ENCODE results near the gene RPS6KA6. TPM values are rescaled to one million over a fixed set of nuclear protein-coding genes. Genes with fewer than 3 reads are reported as not detected.

Gene RPS6KA6
- total RNA-seq (2013; cell fraction: nucleolus; rRNA removed): not detected in 2 replicates
- total RNA-seq (2014; rRNA removed) (0.85 and 0.98 TPM in 2 replicates), total RNA-seq (2014; rRNA removed; fragmentation: Illumina TruSeq; extraction: Trizol) (1.4 and 1.6 TPM in 2 replicates), total RNA-seq (2021) (1.8 and 2.8 TPM in 2 replicates), polyA plus RNA-seq (2011; rRNA removed) (not detected in 2 replicates), polyA plus RNA-seq (2014; fragmentation: Illumina TruSeq; extraction: Trizol) (1.7 and 4.3 TPM in 2 replicates), polyA plus RNA-seq (2014; fragmentation: Nextera tagmentation; extraction: Ambion mirVana) (under 1 TPM; 0.29 to 0.46 TPM), polyA plus RNA-seq (2014; rRNA removed) (1.4 and 2.0 TPM in 2 replicates), polyA plus RNA-seq (2016; fragmentation: Nextera tagmentation; extraction: Ambion mirVana) (1 to 10 TPM; 1.2 to 1.6 TPM), polyA minus RNA-seq (2011; rRNA and poly(A)+ RNA removed) (not detected in 2 replicates), Bru-seq, nascent RNA (percentile 7 among the genes with signal in this experiment), BruChase-seq, experiment 1, labeled RNA remaining after a 6-hour chase (percentile 8 among the genes with signal in this experiment), BruChase-seq, experiment 2, labeled RNA remaining after a 2-hour chase (percentile 6 among the genes with signal in this experiment)
- polyA plus RNA-seq (2011; ENCODE audit: low read depth): 0.49 TPM
- polyA plus RNA-seq (2011; cell fraction: cytosol; rRNA removed): not detected in 2 replicates
- polyA plus RNA-seq (2011; cell fraction: nucleus; rRNA removed): not detected in 2 replicates
- 0.76 and 1.1 TPM in 2 replicates for polyA plus RNA-seq (2012)
- not detected in 2 replicates for polyA minus RNA-seq (2011; cell fraction: cytosol; rRNA and poly(A)+ RNA removed)
- polyA minus RNA-seq (2011; cell fraction: nucleus; rRNA and poly(A)+ RNA removed): not detected in 2 replicates
- long read RNA-seq, experiment 1: 0 reads
- long read RNA-seq, experiment 2, partial matches to known transcripts: 1 of 4 reads
- long read RNA-seq, experiment 2, other reads (novel, unspliced or antisense): 3 of 4 reads

- intact Hi-C loops (cut with micrococcal nuclease; ENCODE audit: unreplicated experiment): no loop called here
- no peaks in the 10 kb centered on the region for H4K20me1 ChIP-seq (ENCODE audit: control insufficient read depth, insufficient read depth)
- no peaks in the 10 kb centered on the region for H3K79me2 ChIP-seq (ENCODE audit: control insufficient read depth, insufficient read depth, low read length)
- TF ChIP-seq CUX1 (IDR thresholded peaks at IDR 0.05; ENCODE audit: insufficient replicate concordance, low read depth, low read length) (no peak), YY1 (IDR thresholded peaks at IDR 0.05; ENCODE audit: low read depth, low read length) (peak; percentile 68; the same call in 1 of the 2 replicates), HDAC6 (IDR thresholded peaks at IDR 0.05; ENCODE audit: unreplicated experiment) (no peak), POLR2A (IDR thresholded peaks at IDR 0.05; ENCODE audit: low read depth, low read length) (peak; percentile 9; the same call in 1 of the 2 replicates), ZNF384 (IDR thresholded peaks at IDR 0.05; ENCODE audit: borderline replicate concordance, low read depth, low read length) (no peak), CBFB (IDR thresholded peaks at IDR 0.05; ENCODE audit: low read depth) (no peak), SRF (IDR thresholded peaks at IDR 0.05; ENCODE audit: low read depth in 2 of 2, low read length in 2 of 2) (no peak), CTCF (IDR thresholded peaks at IDR 0.05 in 2 of 3, conservative IDR thresholded peaks at IDR 0.05 in 1 of 3; ENCODE audit: control insufficient read depth in 2 of 3, extremely low read depth in 1 of 3, insufficient read depth in 1 of 3, low read depth in 3 of 3, low read length in 3 of 3) (no peak)
- H3K9me3 ChIP-seq (replicated peaks; ENCODE audit: control insufficient read depth, insufficient read depth, low read length): no peaks in the 10 kb centered on the region
- H3K27me3 ChIP-seq (replicated peaks in 1 of 2; ENCODE audit: control insufficient read depth in 2 of 2, insufficient read depth in 2 of 2, low read length in 1 of 2): no peaks in the 10 kb centered on the region
- H3K36me3 ChIP-seq (ENCODE audit: control insufficient read depth in 2 of 2, insufficient read depth in 2 of 2, low read length in 1 of 2): no peaks in the 10 kb centered on the region
- SMC1A ChIA-PET (ENCODE audit: uncharacterized antibody, unreplicated experiment): no interaction called here
- H3K27ac ChIP-seq (ENCODE audit: control insufficient read depth, insufficient read depth): no peak within 1 kb of the TSS
- FAIRE-seq (no peak), DNase-seq (ENCODE audit: low read depth, low spot score) (no peak), ATAC-seq (no peak)
- RAD21 ChIA-PET (ENCODE audit: unreplicated experiment): no interaction called here
- peak within 1 kb of the TSS; percentile 15 for H3K4me3 ChIP-seq
- no TSS peak for BruUV-seq (replicated peaks)
- 77% methylated on average over 27 of the region's 81 CpGs for WGBS (ENCODE audit: insufficient coverage, insufficient replicate concordance, low lambda C conversion rate, missing lambda C conversion rate)
- in situ Hi-C loops (cut with MboI): no loop called here
- POLR2A ChIA-PET: no interaction called here
- H3K4me1 ChIP-seq (ENCODE audit: control insufficient read depth, insufficient read depth, low read length): no peaks in the 10 kb centered on the region
- peak within 1 kb of the TSS; percentile 40 for H2AFZ ChIP-seq (ENCODE audit: control insufficient read depth, low read depth, low read length)
- H3K9ac ChIP-seq (ENCODE audit: control insufficient read depth, insufficient read depth, low read length): 0 out of 2 replicates have a peak within 1 kb of the TSS, but pooled peaks have one; percentile 44
- CTCF ChIA-PET: no interaction called here
- H3K4me2 ChIP-seq (ENCODE audit: control insufficient read depth, insufficient read depth): 0 out of 2 replicates have a peak within 1 kb of the TSS, but pooled peaks have one; percentile 1
These were observed at the start of gene RPS6KA6 for GRCh38 chrX:84187533-84188319. RPS6KA6 (minus strand) TSS chrX:84188199; CDS start chrX:84187899, 300 bp downstream.

All from GM12878 (cell line).